HG02885 (cell line): ENCODE measurements around the gene GIPC3.
"Not testable (repeated sequence)": the region's sequence is repeated elsewhere in the genome, so short reads cannot be mapped to it uniquely, and the experiment has no call there.

Source experiments
- ATAC-seq: cut with Tn5 transposase; IDR thresholded peaks from one replicate; pipeline ENCODE4 v1.9.1; 2021; ENCODE audit warnings: mild to moderate bottlenecking; ENCODE audit not compliant: unreplicated experiment, poor library complexity

Gene GIPC3

DNA sequence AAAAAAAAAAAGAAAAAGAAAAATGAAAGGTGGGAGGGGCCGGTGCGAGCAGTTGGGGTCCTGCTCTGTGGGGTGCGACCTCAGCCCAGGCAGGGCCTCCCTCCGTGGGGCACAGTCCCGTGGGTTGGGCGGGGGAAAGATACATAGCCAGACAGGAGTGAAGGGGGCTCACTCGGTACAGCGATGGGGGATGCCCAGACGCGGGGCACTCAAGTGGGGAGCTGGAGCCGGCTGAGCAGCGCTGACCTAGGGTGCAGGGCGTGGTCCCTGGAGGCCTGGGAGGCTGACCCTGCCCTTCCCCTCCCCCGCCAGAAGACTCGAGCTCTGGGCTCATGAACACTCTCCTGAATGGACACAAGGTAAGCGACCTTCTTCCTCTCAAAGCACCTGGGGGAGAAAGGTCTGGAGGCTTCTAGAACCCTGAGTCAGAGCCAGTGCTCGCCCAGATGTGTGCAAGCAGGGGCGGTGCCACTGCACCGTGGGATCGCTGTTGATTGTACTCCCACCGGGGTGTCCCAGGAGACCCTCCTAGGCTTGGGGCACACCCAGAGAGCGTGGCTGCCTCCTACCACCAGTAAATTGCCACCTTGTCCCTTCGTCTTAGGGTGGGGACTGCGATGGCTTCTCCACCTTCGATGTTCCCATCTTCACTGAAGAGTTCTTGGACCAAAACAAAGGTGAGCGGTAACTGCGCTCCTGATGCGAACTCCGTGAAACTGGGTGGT lies 9.2 kb upstream of the GIPC3 start:
- ATAC-seq: no peak

DNA sequence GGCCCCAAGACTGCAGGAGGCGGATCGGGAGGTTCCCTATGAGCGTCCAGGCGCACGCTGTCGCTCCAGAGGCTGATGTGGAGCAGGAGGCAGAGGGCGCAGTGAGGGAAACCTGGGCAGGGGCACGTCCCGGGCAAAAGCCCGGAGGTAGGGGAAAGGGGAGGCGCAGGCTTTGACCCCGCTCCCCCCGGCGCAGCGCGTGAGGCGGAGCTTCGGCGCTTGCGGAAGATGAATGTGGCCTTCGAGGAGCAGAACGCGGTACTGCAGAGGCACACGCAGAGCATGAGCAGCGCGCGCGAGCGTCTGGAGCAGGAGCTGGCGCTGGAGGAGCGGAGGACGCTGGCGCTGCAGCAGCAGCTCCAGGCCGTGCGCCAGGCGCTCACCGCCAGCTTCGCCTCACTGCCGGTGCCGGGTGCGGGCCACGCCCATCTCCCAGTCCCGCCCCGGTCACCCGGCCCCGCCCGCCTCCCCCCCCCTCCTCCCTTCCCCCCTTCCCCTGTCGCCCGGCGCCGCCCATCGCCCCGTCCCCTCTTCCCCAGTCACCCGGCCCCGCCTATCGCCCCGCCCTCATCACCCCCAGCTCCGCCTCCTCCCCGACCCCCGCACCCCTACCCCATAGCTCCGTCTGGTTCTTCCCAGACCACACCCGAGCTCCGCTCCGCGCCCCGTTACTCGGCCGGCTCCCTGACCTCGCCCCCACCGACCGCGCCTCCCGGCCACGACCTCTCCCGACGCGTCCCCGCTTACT lies 8.4 kb upstream of the GIPC3 start:
- no peak for ATAC-seq

DNA sequence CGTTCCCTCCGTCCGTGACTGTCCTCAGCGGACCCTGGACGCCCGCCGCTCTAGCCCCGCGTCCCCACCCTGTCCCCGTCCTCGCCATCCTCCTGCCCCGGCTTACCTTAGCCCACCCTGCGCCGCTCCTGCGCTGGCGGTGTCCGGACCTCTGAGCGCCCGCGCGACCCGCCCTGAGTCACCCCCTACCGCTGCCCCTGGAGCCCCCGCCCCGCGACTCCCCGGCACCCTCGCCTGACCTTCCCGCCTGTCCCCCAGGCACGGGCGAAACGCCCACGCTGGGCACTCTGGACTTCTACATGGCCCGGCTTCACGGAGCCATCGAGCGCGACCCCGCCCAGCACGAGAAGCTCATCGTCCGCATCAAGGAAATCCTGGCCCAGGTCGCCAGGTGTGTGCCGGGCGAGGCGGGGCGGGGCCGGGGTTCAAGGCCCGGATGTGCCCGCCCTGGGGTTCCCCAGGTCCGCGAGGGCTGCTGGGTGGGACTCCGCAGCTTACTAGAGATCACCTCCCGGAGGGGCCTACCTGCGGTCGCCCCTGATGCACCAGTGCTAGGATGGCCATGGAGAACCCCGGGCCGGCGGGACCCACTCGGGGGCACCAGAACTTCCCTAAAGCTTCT lies 7.4 kb upstream of the GIPC3 start:
- ATAC-seq: no peak

DNA sequence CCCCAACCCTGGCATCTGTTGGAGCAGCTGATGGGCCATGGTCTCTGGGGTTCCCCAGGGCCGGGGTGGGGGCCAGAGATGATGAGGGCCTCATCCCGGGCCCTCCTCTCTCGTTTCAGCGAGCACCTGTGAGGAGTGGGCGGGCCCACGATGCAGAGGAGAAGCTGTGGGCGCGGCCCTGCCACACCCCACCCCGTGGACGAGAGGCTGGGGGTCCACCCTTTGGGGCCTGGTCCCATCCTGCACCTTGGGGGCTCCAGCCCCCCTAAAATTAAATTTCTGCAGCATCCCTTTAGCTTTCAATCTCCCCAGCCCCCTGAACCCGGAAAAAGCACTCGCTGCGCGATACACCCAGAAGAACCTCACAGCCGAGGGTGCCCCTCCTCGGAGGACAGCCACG lies 6.9 kb upstream of the GIPC3 start:
- ATAC-seq: no peak

DNA sequence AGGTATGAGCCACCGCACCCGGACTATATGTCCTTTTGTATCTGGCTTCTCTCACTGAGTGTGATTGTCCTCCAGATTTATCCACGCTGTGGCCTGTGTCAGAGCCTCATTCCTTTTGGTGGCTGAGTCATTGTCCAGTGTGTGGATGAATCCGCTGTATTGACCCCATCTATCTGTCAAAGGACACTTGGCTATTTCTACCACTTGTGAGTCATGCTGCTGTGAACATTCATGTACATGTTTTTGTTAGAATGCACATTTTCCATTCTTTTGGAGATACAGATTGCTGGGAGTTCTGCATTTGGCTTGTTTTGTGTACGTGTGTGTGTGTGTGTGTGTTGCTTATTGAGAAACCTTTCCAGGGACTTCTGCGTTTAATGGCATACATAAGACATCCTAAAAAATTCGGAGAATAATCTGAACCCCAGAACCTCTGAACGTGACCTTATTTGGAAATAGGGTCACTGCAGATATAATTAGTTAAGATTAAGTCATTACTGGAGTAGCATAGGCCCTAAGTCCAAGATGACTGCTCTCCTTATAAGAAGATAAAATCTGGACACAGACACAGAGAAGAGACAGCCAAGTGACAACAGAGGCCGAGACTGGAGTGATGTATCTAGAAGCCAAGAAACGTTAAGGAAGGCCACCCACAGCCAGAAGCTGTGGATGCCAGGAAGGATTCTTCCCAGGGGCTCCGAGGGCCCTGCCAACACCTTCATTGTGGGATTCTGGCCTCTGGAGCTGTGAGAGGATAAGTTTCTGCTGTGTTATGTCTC lies 4.9 kb upstream of the GIPC3 start:
- ATAC-seq: no peak

DNA sequence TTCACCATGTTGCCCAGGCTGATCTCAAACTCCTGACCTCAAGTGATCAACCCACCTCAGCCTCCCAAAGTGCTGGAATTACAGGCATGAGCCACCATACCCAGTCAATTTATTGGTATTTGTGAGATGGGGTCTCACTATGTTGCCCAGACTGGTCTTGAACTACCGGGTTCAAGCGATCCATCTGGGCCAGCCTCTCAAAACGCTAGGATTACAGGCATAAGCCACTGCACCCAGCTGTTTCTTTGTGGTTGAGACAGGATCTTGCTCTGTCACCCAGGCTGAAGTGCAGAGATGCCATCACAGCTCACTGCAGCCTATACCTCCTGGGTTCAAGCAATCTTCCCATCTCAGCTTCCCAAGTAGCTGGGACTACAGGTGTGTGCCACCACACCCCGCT lies 3.5 kb upstream of the GIPC3 start:
- ATAC-seq: not testable (repeated sequence)

DNA sequence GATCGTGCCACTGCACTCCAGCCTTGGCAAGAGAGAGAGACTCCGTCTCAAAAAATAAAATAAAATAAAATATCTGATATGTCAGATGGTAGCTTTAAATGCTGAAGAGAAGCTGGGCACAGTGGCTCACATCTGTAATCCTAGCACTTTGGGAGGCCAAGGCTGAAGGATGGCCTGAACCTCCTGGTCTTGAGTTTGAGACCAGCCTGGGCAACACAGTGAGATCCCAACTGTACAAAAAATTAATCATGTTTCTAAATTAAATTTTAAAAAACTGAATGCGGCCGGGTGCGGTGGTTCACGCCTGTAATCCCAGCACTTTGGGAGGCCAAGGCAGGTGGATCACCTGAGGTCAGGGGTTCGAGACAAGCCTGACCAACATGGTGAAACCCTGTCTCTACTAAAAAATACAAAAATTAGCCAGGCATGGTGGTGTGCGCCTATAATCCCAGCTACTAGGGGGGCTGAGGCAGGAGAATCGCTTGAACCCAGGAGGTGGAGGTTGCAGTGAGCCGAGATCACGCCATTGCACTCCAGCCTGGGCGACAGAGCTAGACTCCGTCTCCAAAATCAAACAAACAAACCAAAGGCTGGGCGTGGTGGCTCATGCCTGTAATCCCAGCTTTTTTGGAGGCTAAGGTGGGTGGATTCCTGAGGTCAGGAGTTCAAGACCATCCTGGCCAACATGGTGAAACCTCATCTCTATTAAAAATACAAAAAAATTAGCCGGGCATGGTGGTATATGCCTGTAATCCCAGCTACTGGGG lies 1.1 kb upstream of the GIPC3 start:
- ATAC-seq: not testable (repeated sequence)

DNA sequence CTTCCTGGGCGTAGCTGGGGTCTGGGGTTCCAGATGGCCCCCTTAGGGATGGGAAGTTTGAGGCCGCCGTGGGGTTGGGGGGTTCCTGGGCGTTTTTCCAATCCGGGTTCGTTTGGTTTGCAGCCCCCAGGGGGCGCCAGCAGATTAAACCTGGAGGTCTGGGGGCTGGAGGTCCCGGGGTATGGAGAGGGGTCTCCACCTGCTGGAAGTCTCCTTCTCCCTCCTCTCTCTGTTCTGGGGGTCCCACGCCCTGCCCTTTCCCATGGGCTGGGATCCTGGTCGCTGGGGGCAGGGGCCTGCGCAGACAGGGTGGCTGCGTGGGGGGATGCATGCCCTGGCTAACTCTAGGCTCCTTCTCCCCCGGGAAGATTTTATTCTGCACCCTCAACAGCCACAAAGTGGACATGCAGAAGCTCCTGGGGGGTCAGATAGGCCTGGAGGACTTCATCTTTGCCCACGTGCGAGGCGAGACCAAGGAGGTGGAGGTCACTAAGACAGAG lies 899 bp downstream of the GIPC3 start:
- ATAC-seq: no peak

DNA sequence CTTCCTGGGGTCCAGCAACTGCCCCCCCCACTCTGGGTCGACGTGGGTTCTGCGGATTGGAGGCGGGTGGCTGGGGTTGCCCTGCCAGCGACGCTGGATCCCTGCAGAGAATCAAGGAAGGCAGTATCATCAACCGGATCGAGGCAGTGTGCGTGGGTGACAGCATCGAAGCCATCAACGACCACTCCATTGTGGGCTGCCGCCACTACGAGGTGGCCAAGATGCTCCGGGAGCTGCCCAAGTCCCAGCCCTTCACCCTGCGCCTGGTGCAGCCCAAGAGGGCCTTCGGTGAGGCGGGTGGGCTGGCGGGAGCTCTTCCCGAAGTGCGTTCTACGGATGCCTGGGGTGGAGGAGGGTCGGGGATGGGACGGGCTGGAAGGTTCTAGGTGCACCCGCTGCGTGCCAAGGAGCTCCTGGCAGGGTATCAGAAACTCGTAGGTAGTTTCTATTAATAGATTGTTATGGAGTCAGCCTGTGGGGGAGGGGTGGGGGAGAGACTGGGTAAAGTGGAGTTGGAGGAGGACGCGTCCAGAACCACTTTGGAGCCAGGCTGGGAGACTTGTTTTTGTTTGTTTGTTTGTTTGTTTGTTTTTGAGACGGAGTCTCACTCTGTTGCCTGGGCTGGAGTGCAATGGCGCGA lies 1.5 kb downstream of the GIPC3 start:
- ATAC-seq: no peak

DNA sequence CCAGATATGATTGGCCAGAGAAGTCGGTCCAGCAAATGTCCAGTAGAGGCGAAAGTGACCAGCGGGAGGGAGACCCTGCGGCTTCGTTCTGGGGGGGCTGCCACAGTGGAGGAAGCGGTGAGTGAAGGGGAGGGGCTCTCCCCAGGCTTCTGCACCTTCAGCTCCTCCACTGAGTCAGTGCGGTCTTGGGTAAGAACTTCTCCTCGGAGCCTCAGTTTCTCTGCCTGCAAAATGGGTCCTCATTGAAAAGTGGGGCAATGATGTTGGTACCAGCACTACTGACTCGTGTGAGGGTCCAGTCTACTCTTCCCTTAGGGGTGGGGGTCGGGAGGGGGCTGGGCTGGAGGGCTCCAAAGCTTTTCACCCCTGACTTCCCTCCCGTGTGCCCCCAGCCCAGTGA lies 4.2 kb downstream of the GIPC3 start:
- no peak for ATAC-seq

DNA sequence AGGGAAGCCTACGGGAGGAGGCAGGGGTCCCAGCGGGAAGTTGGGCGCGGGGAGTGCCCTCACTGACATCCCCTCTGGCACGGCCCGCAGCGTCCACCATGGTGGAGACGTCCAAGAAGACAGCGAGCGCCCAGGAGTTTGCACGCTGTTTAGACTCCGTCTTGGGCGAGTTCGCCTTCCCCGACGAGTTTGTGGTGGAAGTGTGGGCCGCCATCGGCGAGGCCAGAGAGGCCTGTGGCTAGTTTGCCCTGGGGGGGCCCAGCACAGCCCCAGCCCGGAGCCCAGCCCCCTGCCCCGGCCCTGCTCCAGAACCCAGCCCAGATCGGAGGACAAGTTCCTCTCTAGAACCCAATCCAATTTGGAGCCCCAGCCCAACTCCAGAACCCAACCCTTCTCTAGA lies 4.7 kb downstream of the GIPC3 start:
- no peak for ATAC-seq

DNA sequence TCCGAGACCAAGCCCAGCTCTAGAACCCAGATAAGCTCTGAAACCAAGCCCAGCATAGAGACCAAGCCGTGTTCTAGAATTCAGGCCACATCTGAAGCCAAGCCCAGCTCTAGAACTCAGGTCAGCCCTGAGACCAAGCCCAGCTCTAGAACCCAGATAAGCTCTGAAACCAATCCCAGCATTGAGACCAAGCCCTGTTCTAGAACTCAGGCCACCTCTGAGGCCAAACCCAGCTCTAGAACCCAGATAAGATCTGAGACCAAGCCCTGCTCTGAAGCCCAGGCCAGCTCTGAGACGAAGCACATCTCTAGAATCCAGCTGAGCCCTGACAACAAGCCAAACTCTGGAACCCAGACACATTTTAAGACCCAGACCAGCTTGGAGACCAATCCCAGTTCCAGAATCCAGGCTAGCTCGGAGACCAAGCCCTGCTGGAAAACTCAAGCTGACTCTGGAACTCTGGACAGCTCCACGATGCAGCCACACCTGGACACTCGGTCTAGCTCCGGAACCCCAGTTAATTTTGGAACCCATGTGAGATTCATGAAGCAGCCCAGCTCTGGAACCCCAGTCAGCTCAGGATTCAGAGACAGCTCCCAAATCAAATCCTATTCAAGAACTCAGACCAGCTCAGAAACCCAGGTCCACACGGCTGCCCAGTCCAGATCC lies 5.8 kb downstream of the GIPC3 start:
- no peak for ATAC-seq

DNA sequence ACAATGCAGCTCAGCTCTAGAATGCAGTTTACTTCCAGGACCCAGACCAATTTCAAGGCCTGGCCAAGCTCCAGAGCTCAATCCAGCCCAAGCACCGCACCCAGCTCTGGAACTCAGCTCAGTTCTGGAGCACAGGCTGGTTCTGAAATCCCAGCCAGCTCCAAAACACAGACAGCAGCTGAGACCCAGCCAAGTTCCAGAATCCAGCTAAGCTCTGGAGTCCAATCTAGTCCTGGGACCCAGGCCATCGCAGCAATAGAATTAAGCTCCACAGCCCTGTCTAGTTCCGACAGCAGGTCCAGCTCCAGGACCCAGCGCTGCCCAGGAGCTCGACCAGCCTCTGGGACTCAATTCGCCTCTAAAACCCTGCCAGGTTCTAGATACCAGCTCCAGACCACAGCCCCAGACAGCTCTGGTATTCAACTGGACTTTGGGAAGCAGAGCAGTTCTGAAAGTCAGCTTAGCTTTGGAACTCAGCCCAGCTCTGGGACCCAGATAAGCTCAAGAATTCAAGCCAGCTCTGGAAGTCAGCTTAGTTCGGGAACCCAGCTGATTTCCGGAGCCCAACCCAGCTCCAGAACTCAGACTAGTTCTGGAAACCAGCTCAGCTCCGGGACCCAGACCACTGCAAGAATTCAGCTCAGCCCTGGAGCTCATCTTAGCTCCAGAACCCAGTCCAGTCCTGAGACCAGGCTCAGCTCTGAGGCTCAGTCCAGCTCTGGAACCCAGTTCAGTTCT lies 6.8 kb downstream of the GIPC3 start:
- ATAC-seq: no peak

DNA sequence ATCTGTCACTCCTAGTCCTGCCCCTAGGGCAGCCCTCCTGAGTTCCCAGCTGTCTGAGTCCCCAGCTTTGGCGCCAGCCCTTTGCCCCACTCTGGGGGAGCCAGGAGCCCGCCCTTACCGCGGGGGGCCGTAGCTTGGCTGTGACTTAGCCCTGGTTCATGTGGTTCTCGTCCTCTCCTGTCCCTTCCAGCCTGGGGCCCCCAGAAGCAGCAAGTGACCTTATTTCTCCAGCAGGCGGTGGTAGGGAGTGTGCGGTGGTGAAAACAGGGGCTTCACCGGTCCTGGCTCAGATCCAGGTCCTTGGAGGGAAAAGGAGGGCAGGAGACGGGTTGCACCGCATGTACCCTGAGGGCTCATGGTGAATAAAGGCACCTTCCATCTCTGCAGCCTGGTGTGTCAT lies 7.9 kb downstream of the GIPC3 start:
- ATAC-seq: no peak

DNA sequence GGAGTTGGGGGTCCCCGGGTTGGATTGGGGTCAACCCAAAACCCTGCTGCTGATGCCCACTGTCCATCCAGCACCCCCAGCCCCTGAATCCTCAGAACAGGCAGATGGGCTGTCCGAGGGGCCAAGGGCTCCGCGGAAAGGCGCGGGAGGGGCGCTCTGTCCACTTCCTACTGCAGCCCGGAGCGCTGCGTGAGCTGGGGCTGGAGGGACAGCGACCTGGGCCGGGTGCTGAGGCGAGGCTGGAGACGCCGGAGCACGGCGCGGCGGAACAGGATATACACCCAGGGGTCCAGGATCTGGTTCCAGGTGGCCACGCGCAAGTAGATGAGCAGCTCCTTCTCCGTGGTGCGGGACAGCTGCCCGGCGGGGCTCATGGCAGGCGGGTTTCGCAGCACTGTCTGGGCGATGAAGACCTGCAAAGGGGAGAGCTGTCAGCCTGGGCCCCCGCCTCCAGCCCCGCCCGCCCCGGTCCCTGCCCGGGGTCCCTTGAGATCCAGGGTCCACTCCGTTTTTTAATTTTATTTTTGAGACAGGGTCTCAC lies 10.3 kb downstream of the GIPC3 start:
- no peak for ATAC-seq

DNA sequence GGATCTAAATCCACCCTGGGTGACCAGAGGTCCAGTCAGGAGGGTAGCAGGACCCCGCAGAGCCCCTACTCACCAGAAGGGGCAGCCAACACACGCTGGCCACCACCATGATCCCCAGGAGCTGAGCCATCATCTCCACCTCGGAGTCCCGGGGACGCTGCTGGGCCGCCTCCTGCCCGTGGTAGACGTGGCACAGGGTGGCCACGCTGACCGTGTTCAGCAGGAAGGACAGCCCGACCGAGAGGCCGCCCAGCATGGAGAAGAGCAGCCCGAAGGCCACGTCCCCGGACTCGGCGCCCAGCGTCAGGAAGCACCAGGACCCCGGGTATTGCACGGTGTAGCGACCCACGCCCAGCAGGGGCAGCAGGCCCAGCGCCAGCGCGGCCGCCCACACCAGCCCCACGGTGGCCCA lies 14.5 kb downstream of the GIPC3 start:
- ATAC-seq: no peak

DNA sequence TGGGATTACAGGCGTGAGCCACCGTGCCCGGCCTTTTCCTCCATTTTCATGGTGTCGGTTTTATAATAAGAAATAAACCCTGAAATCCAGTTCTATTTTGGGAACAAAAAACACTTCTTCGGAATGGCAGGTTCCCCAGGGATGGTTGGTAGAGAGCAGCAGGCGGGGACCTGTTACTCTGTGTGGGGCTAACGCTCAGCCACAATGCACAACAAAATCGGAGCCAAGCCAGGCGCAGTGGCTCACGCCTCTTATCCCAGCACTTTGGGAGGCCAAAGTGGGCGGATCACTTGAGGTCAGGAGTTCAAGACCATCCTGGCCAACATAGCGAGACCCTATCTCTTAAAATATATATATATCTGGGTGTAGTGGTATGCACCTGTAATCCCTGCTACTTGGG lies 15.7 kb downstream of the GIPC3 start:
- ATAC-seq: no peak
